GM12878 (cell line): ENCODE measurements around the gene ALDOB. TPM values are rescaled to one million over a fixed set of nuclear protein-coding genes. Genes with fewer than 3 reads are reported as not detected.

Experiments
- ATAC-seq: fragments of 200-7000 bp; cut with Tn5 transposase; 3 replicates; pipeline ENCODE4 v1.9.1; 2020; ENCODE audit warnings: mild to moderate bottlenecking, moderate library complexity
- BruUV-seq: library from RNA; stranded (reverse); fragments of 400-500 nt; replicated peaks from 2 replicates; lab custom pipeline; 2021; lab: Mats Ljungman, UMichigan
- CTCF ChIA-PET: fragments of 300-600 bp; sonication (Branson Sonifier 250); formaldehyde crosslinking; extraction: SDS; loops from one replicate; lab custom pipeline; 2021; ENCODE audit warnings: inconsistent platforms; lab: Yijun Ruan, JAX
- POLR2A ChIA-PET: fragments of 350-600 bp; formaldehyde crosslinking; extraction: SDS; loops from one replicate; lab custom pipeline; 2021; ENCODE audit warnings: inconsistent platforms; lab: Charles Lee
- RAD21 ChIA-PET: fragments of 300-600 bp; sonication (Branson Sonifier 250); formaldehyde crosslinking; loops from one replicate; lab custom pipeline; 2023; ENCODE audit warnings: antibody characterized with exemption; ENCODE audit not compliant: unreplicated experiment; lab: Charles Lee
- SMC1A ChIA-PET: fragments of 300-600 bp; sonication (Branson Sonifier 250); formaldehyde crosslinking; loops from one replicate; lab custom pipeline; 2023; ENCODE audit not compliant: unreplicated experiment, uncharacterized antibody; lab: Charles Lee
- DNase-seq: peaks from one replicate; pipeline ENCODE4 v3.0.0-alpha.2; 2011; ENCODE audit warnings: low read depth, low spot score
- FAIRE-seq: peaks from 3 replicates; lab custom pipeline; 2011; peaks lifted over from hg19 to GRCh38; lab: Jason Lieb, UNC
- H2AFZ ChIP-seq: 2 replicates; pipeline ENCODE4 v1.6.0; 2011; ENCODE audit warnings: low read depth, low read length, control low read depth; ENCODE audit not compliant: control insufficient read depth
- H3K27ac ChIP-seq: 2 replicates; pipeline ENCODE4 v1.5.1; 2011; ENCODE audit warnings: control low read depth; ENCODE audit not compliant: control insufficient read depth, insufficient read depth
- H3K27me3 ChIP-seq, 2 experiments: replicated peaks in 1 of 2; 2 replicates each; pipeline versions ENCODE4 v1.6.0 to v1.6.1; 2011; ENCODE audit warnings: low read length in 1 of 2; ENCODE audit not compliant: control insufficient read depth in 2 of 2, insufficient read depth in 2 of 2
- H3K36me3 ChIP-seq, 2 experiments: 2 replicates each; pipeline ENCODE4 v1.5.1; 2011; ENCODE audit warnings: low read length in 1 of 2; ENCODE audit not compliant: control insufficient read depth in 2 of 2, insufficient read depth in 2 of 2
- H3K4me1 ChIP-seq: 2 replicates; pipeline ENCODE4 v1.6.1; 2011; ENCODE audit warnings: mild to moderate bottlenecking, low read length, moderate library complexity, mixed read lengths; ENCODE audit not compliant: control insufficient read depth, insufficient read depth
- H3K4me2 ChIP-seq: 2 replicates; pipeline ENCODE4 v1.6.0; 2011; ENCODE audit warnings: control low read depth; ENCODE audit not compliant: control insufficient read depth, insufficient read depth
- H3K4me3 ChIP-seq: fragments of 200-600 bp; sonication (generic); 2 replicates; pipeline ENCODE4 v1.5.1; 2016
- H3K79me2 ChIP-seq: 2 replicates; pipeline ENCODE4 v1.6.0; 2011; ENCODE audit warnings: low read length; ENCODE audit not compliant: control insufficient read depth, insufficient read depth
- H3K9ac ChIP-seq: 2 replicates; pipeline ENCODE4 v1.8.0; 2011; ENCODE audit warnings: low read length, control low read depth, mixed read lengths; ENCODE audit not compliant: control insufficient read depth, insufficient read depth
- H3K9me3 ChIP-seq: replicated peaks from 3 replicates; pipeline ENCODE4 v1.5.1; 2011; ENCODE audit warnings: mild to moderate bottlenecking, low read length; ENCODE audit not compliant: control insufficient read depth, insufficient read depth
- H4K20me1 ChIP-seq: 2 replicates; pipeline ENCODE4 v1.6.0; 2011; ENCODE audit not compliant: control insufficient read depth, insufficient read depth
- CREM ChIP-seq: IDR thresholded peaks from 2 replicates; pipeline ENCODE4 v1.6.1; 2014; ENCODE audit warnings: antibody characterized with exemption, low read depth
- EED ChIP-seq: sonication (generic); IDR thresholded peaks from 2 replicates; pipeline ENCODE4 v1.6.1; 2016; ENCODE audit warnings: antibody characterized with exemption, low read depth
- PAX5 ChIP-seq: IDR thresholded peaks from 2 replicates; pipeline ENCODE4 v1.6.1; 2011; ENCODE audit warnings: low read depth, low read length, borderline replicate concordance
- POLR2A ChIP-seq: IDR thresholded peaks from 2 replicates; pipeline ENCODE4 v1.6.1; 2011; ENCODE audit warnings: low read depth, mild to moderate bottlenecking, low read length
- SMAD5 ChIP-seq: IDR thresholded peaks from 2 replicates; pipeline ENCODE4 v1.6.1; 2016; ENCODE audit warnings: antibody characterized with exemption, low read depth
- WGBS: methylation state at CpG from one replicate; pipeline ENCODE4 v1.1.6; 2016; ENCODE audit warnings: low lambda C conversion rate; ENCODE audit not compliant: insufficient replicate concordance, insufficient coverage; ENCODE audit errors: missing lambda C conversion rate; 5-methylcytosine and 5-hydroxymethylcytosine counted together
- in situ Hi-C: fragments of 300-500 bp; cut with MboI; formaldehyde crosslinking; loops from 9 replicates; pipeline ENCODE4 v1.14.3; 2018; ENCODE audit warnings: mixed read lengths
- intact Hi-C: fragments of 100-400 bp; cut with micrococcal nuclease; formaldehyde crosslinking; loops from one replicate; pipeline ENCODE4 v1.14.2; 2022; ENCODE audit not compliant: unreplicated experiment
- polyA plus RNA-seq, 11 experiments: library from polyadenylated mRNA; depleted of rRNA in 4 of 11; unstranded in 6 of 11; stranded (reverse) in 5 of 11; fragments of >200 nt; fragmentation: Nextera tagmentation in 4 of 11; fragmentation: Illumina TruSeq in 1 of 11; extraction: Ambion mirVana in 4 of 11; extraction: Trizol in 1 of 11; gene quantifications; 1 replicate in 1 of 11; 2 replicates in 10 of 11; pipeline versions ENCODE4 v1.2.1 to v1.2.3, GENCODE V29; 2011 to 2016; ENCODE audit warnings: inconsistent platforms in 2 of 11, missing spikeins in 2 of 11, low read depth in 1 of 11
- total RNA-seq, 4 experiments: library from RNA; depleted of rRNA in 3 of 4; stranded (reverse); fragments of >200 nt in 3 of 4; fragmentation: Illumina TruSeq in 1 of 4; extraction: Trizol in 1 of 4; gene quantifications; 2 replicates each; pipeline versions ENCODE4 v1.2.1 to v1.2.3, GENCODE V29; 2013 to 2021
- TF ChIP-seq, protein P1 (sequence below): IDR thresholded peaks from 2 replicates; pipeline ENCODE4 v1.6.1; 2012; ENCODE audit warnings: low read depth, low read length, improper control_type of control experiment
- TF ChIP-seq, protein P2 (sequence below): IDR thresholded peaks from 2 replicates; pipeline ENCODE4 v1.6.1; 2012; ENCODE audit warnings: mild to moderate bottlenecking, low read depth, low read length

Gene ALDOB
- total and polyA plus RNA-seq, 10 of the 15 experiments (the other 5 are each of a cell fraction or from before 2014, with no cell fraction given): 0.03 to 0.82 (median 0.04) TPM; not detected in 7

DNA sequence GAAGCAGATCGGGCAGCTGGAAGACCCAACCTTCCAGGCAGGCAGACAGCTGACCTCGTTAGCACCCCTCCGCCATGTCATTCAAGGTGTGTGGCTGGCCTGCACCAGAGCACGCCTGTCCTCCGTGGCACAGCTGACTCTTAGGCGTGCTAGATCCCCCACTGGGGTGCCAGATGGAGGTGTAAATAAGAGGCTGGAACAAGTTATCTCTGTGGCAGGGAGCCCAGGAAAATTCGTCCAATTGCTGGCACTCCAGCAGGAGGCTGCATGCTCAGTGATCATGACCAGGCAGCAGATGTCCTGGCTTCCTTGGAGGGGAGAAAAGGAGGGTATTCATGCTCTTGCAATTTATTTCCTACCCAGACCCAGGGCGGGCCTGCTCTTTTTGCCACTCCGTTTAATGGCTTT lies 7.8 kb upstream of the ALDOB start:
- no peaks in the 10 kb centered on the region for H3K79me2 ChIP-seq
- H2AFZ ChIP-seq: no peak overlapping the region
- H3K9ac ChIP-seq: no peak overlapping the region
- TF ChIP-seq PAX5 (no peak), EED (no peak), SMAD5 (no peak), CREM (no peak), POLR2A (no peak)
- TF ChIP-seq, protein P1, sequence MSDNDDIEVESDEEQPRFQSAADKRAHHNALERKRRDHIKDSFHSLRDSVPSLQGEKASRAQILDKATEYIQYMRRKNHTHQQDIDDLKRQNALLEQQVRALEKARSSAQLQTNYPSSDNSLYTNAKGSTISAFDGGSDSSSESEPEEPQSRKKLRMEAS: no peak
- TF ChIP-seq, protein P2, sequence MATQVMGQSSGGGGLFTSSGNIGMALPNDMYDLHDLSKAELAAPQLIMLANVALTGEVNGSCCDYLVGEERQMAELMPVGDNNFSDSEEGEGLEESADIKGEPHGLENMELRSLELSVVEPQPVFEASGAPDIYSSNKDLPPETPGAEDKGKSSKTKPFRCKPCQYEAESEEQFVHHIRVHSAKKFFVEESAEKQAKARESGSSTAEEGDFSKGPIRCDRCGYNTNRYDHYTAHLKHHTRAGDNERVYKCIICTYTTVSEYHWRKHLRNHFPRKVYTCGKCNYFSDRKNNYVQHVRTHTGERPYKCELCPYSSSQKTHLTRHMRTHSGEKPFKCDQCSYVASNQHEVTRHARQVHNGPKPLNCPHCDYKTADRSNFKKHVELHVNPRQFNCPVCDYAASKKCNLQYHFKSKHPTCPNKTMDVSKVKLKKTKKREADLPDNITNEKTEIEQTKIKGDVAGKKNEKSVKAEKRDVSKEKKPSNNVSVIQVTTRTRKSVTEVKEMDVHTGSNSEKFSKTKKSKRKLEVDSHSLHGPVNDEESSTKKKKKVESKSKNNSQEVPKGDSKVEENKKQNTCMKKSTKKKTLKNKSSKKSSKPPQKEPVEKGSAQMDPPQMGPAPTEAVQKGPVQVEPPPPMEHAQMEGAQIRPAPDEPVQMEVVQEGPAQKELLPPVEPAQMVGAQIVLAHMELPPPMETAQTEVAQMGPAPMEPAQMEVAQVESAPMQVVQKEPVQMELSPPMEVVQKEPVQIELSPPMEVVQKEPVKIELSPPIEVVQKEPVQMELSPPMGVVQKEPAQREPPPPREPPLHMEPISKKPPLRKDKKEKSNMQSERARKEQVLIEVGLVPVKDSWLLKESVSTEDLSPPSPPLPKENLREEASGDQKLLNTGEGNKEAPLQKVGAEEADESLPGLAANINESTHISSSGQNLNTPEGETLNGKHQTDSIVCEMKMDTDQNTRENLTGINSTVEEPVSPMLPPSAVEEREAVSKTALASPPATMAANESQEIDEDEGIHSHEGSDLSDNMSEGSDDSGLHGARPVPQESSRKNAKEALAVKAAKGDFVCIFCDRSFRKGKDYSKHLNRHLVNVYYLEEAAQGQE: no peak
- H3K36me3 ChIP-seq: no peaks in the 10 kb centered on the region
- H3K4me1 ChIP-seq: no peaks in the 10 kb centered on the region
- ChIA-PET RAD21 (no interaction called here), CTCF (interaction anchor here (1.5 kb wide), 1 partner anchor 89 kb away, joined by 3 read pairs; no protein-coding TSS in a partner anchor), POLR2A (interaction anchor here (1.1 kb wide), 1 partner anchor 45 kb away, joined by 3 read pairs; the partner anchor contains the start of genes MRPL50 and ZNF189), SMC1A (no interaction called here)
- 61% methylated on average over 9 of the region's 9 CpGs for WGBS
- no peaks in the 10 kb centered on the region for H3K27me3 ChIP-seq
- FAIRE-seq (no peak), ATAC-seq (no peak), DNase-seq (no peak)
- no peak overlapping the region for H3K27ac ChIP-seq
- BruUV-seq: no TSS peak
- intact Hi-C loops (no loop called here), in situ Hi-C loops (no loop called here)
- H3K4me3 ChIP-seq: no peak overlapping the region
- no peak overlapping the region for H3K4me2 ChIP-seq
- no peaks in the 10 kb centered on the region for H3K9me3 ChIP-seq
- H4K20me1 ChIP-seq: no peaks in the 10 kb centered on the region
